ENCODE results near the gene CCDC177. TPM values are rescaled to one million over a fixed set of nuclear protein-coding genes. Genes with fewer than 3 reads are reported as not detected.

CCDC177 gene
- total RNA-seq, 1 experiment from 2014 or later: 2.1 TPM

- ChIA-PET CTCF (interaction anchor here (1.5 to 5.9 kb wide), 8 partner anchors 9 to 156 kb away, joined by 5 to 130 read pairs (median 8); no protein-coding TSS in a partner anchor), POLR2A (interaction anchor here (1.2 kb wide), 1 partner anchor 35 kb away, joined by 3 read pairs; no protein-coding TSS in a partner anchor)
- ATAC-seq (no peak), DNase-seq (ENCODE audit: low spot score) (no peak)
- no peak for TF ChIP-seq ZNF219 (CRISPR knock-in tag; IDR thresholded peaks at IDR 0.05; ENCODE audit: borderline replicate concordance)
- no peak for TF ChIP-seq ZNF416 (CRISPR knock-in tag; IDR thresholded peaks at IDR 0.05)
- TF ChIP-seq, protein P1, sequence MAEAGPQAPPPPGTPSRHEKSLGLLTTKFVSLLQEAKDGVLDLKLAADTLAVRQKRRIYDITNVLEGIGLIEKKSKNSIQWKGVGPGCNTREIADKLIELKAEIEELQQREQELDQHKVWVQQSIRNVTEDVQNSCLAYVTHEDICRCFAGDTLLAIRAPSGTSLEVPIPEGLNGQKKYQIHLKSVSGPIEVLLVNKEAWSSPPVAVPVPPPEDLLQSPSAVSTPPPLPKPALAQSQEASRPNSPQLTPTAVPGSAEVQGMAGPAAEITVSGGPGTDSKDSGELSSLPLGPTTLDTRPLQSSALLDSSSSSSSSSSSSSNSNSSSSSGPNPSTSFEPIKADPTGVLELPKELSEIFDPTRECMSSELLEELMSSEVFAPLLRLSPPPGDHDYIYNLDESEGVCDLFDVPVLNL (CRISPR knock-in tag; IDR thresholded peaks at IDR 0.05; ENCODE audit: borderline replicate concordance, low read depth): no peak
- no peak for TF ChIP-seq OVOL2 (CRISPR knock-in tag; IDR thresholded peaks at IDR 0.05; ENCODE audit: borderline replicate concordance)
- TF ChIP-seq EMX1 (CRISPR knock-in tag; IDR thresholded peaks at IDR 0.05): no peak
- no peak for TF ChIP-seq SMAD4 (CRISPR knock-in tag; IDR thresholded peaks at IDR 0.05)
- TF ChIP-seq RELA (CRISPR knock-in tag; IDR thresholded peaks at IDR 0.05; ENCODE audit: borderline replicate concordance): no peak
- TF ChIP-seq ZNF317 (CRISPR knock-in tag; IDR thresholded peaks at IDR 0.05; ENCODE audit: borderline replicate concordance, low read depth): no peak
- TF ChIP-seq JAZF1 (CRISPR knock-in tag; IDR thresholded peaks at IDR 0.05): no peak
- no peak for TF ChIP-seq ZNF138 (CRISPR knock-in tag; conservative IDR thresholded peaks at IDR 0.05)
- no peak for TF ChIP-seq ETV6 (CRISPR knock-in tag; IDR thresholded peaks at IDR 0.05)
- TF ChIP-seq TEAD1 (CRISPR knock-in tag; IDR thresholded peaks at IDR 0.05): no peak
- no peak for TF ChIP-seq CREM (CRISPR knock-in tag; IDR thresholded peaks at IDR 0.05)
- no peak for TF ChIP-seq GTF2I (CRISPR knock-in tag; conservative IDR thresholded peaks at IDR 0.05)
- TF ChIP-seq GRHL2 (CRISPR knock-in tag; IDR thresholded peaks at IDR 0.05; ENCODE audit: insufficient replicate concordance, severe bottlenecking): no peak
- no peak for TF ChIP-seq NFATC4 (CRISPR knock-in tag; IDR thresholded peaks at IDR 0.05)
- TF ChIP-seq SOX15 (CRISPR knock-in tag; IDR thresholded peaks at IDR 0.05): no peak
- no peak for TF ChIP-seq MYBL2 (CRISPR knock-in tag; IDR thresholded peaks at IDR 0.05)
- no peak for TF ChIP-seq MXD4 (CRISPR knock-in tag; IDR thresholded peaks at IDR 0.05; ENCODE audit: borderline replicate concordance)
- TF ChIP-seq E2F1 (CRISPR knock-in tag; IDR thresholded peaks at IDR 0.05): no peak
- no peak overlapping the region for H3K4me3 Mint-ChIP-seq
- no peaks in the 10 kb centered on the region for H3K4me1 Mint-ChIP-seq
- no peak overlapping the region for H3K27ac Mint-ChIP-seq
- peaks cover 2% of the 10 kb centered on the region; the same call in 1 of the 2 replicates for H3K36me3 Mint-ChIP-seq
- H3K27me3 Mint-ChIP-seq (ENCODE audit: low read depth): peaks cover 83% of the 10 kb centered on the region
- H3K9me3 Mint-ChIP-seq: no peaks in the 10 kb centered on the region
Observed at GRCh38 chr14:69570836-69571330, 3.8 kb downstream of the CCDC177 start.

DNA sequence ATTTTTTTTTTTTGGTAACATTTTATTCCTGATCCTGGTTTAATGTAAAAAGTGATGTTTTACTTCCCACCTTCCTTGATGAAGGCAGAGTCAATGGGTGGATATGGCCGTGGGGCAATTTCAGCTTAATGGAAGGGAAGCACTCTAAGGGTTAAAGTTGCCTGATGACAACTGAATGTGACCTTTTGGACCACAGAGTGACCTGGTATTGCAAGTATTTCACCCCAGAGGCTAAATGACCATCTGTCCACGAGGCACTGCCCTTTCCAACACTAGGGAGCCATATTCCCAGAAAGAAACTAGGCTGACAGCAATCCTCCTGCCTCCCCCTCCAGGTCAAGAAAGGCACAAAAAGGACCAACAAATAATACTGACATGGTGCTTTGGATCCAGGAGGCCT, 4.8 kb downstream of the CCDC177 start:
- H3K4me3 Mint-ChIP-seq: no peak overlapping the region
- TF ChIP-seq NR1H2 (CRISPR knock-in tag; IDR thresholded peaks at IDR 0.05): no peak
- POLR2A ChIA-PET: no interaction called here
- CTCF ChIA-PET: interaction anchor here (0.5 to 5.9 kb wide), 4 partner anchors 10 to 158 kb away, joined by 3 to 130 read pairs (median 10); no protein-coding TSS in a partner anchor
- DNase-seq (ENCODE audit: low spot score): no peak
- no peaks in the 10 kb centered on the region for H3K4me1 Mint-ChIP-seq
- H3K9me3 Mint-ChIP-seq: no peaks in the 10 kb centered on the region
- no peak overlapping the region for H3K27ac Mint-ChIP-seq
- no peak for ATAC-seq
- H3K36me3 Mint-ChIP-seq: peaks cover 2% of the 10 kb centered on the region; the same call in 1 of the 2 replicates
- peaks cover 73% of the 10 kb centered on the region for H3K27me3 Mint-ChIP-seq (ENCODE audit: low read depth)

DNA sequence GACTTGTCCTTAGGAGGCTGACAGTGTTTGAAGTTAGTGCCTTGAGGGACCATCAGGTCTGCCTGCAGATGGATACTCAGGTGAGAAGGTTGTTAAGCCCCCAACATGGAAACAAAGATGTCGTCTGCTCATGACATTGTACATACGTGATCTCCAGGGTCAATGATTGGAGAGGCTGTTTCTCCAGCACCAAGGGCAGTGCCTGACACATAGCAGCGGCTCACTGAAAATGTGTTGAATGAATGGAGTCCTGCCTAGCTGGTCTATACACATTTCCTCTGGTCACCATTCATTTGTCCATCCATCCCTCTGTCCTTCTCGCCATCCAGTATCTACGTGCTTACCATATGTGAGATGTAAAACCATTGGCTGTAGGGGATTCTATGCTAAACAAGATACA, 7.1 kb downstream of the CCDC177 start:
- no peak overlapping the region for H3K4me3 Mint-ChIP-seq
- H3K4me1 Mint-ChIP-seq: peaks cover 7% of the 10 kb centered on the region
- H3K27ac Mint-ChIP-seq: no peak overlapping the region
- H3K9me3 Mint-ChIP-seq: no peaks in the 10 kb centered on the region
- ATAC-seq (no peak), DNase-seq (ENCODE audit: low spot score) (no peak)
- ChIA-PET CTCF (interaction anchor here (1.2 to 1.8 kb wide), 2 partner anchors 12 to 20 kb away, joined by 4 read pairs; no protein-coding TSS in a partner anchor), POLR2A (no interaction called here)
- peaks cover 55% of the 10 kb centered on the region for H3K27me3 Mint-ChIP-seq (ENCODE audit: low read depth)
- peaks cover 2% of the 10 kb centered on the region; the same call in 1 of the 2 replicates for H3K36me3 Mint-ChIP-seq
- TF ChIP-seq, protein P2, sequence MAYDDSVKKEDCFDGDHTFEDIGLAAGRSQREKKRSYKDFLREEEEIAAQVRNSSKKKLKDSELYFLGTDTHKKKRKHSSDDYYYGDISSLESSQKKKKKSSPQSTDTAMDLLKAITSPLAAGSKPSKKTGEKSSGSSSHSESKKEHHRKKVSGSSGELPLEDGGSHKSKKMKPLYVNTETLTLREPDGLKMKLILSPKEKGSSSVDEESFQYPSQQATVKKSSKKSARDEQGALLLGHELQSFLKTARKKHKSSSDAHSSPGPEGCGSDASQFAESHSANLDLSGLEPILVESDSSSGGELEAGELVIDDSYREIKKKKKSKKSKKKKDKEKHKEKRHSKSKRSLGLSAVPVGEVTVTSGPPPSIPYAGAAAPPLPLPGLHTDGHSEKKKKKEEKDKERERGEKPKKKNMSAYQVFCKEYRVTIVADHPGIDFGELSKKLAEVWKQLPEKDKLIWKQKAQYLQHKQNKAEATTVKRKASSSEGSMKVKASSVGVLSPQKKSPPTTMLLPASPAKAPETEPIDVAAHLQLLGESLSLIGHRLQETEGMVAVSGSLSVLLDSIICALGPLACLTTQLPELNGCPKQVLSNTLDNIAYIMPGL (CRISPR knock-in tag; IDR thresholded peaks at IDR 0.05): no peak
- no peak for TF ChIP-seq ZBTB21 (CRISPR knock-in tag; IDR thresholded peaks at IDR 0.05; ENCODE audit: borderline replicate concordance)
- no peak for TF ChIP-seq PRRX2 (CRISPR knock-in tag; IDR thresholded peaks at IDR 0.05)
- TF ChIP-seq, protein P3, sequence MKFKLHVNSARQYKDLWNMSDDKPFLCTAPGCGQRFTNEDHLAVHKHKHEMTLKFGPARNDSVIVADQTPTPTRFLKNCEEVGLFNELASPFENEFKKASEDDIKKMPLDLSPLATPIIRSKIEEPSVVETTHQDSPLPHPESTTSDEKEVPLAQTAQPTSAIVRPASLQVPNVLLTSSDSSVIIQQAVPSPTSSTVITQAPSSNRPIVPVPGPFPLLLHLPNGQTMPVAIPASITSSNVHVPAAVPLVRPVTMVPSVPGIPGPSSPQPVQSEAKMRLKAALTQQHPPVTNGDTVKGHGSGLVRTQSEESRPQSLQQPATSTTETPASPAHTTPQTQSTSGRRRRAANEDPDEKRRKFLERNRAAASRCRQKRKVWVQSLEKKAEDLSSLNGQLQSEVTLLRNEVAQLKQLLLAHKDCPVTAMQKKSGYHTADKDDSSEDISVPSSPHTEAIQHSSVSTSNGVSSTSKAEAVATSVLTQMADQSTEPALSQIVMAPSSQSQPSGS (CRISPR knock-in tag; IDR thresholded peaks at IDR 0.05; ENCODE audit: borderline replicate concordance, low read depth): no peak
- no peak for TF ChIP-seq FOXJ3 (CRISPR knock-in tag; IDR thresholded peaks at IDR 0.05; ENCODE audit: borderline replicate concordance)
- TF ChIP-seq OVOL2 (CRISPR knock-in tag; IDR thresholded peaks at IDR 0.05; ENCODE audit: borderline replicate concordance): no peak
